ENCODE measurements around the gene GRSF1.
"Not testable (repeated sequence)": the region's sequence is repeated elsewhere in the genome, so short reads cannot be mapped to it uniquely, and the experiment has no call there.

The GRSF1 gene

GRCh38 chr4:70833675-70834074, 6.0 kb downstream of the GRSF1 start:
- DNase-seq (ENCODE audit: low read depth, low spot score): no peak

- DNase-seq (ENCODE audit: low read depth, low spot score): no peak
Measured at GRCh38 chr4:70831293-70831692, 8.4 kb downstream of the GRSF1 start.

GRCh38 chr4:70830054-70830453, 9.6 kb downstream of the GRSF1 start:
- no peak for DNase-seq (ENCODE audit: low read depth, low spot score)

- no peak for DNase-seq (ENCODE audit: low read depth, low spot score)
Measured at GRCh38 chr4:70829492-70829891, 10.2 kb downstream of the GRSF1 start.

GRCh38 chr4:70829015-70829414, 10.7 kb downstream of the GRSF1 start:
- no peak for DNase-seq (ENCODE audit: low read depth, low spot score)

GRCh38 chr4:70818921-70819320, 20.8 kb downstream of the GRSF1 start:
- DNase-seq (ENCODE audit: low read depth, low spot score): no peak

- no peak for DNase-seq (ENCODE audit: low read depth, low spot score)
Measured at GRCh38 chr4:70818173-70818855, 21.4 kb downstream of the GRSF1 start.

GRCh38 chr4:70816894-70817293, 22.8 kb downstream of the GRSF1 start:
- DNase-seq (ENCODE audit: low read depth, low spot score): no peak

GRCh38 chr4:70815370-70815769, 24.3 kb downstream of the GRSF1 start:
- DNase-seq (ENCODE audit: low read depth, low spot score): no peak

- no peak for DNase-seq (ENCODE audit: low read depth, low spot score)
Measured at GRCh38 chr4:70808151-70808550, 31.5 kb downstream of the GRSF1 start.

GRCh38 chr4:70802928-70803580, 36.6 kb downstream of the GRSF1 start:
- no peak for DNase-seq (ENCODE audit: low read depth, low spot score)

GRCh38 chr4:70801265-70801809, 38.4 kb downstream of the GRSF1 start:
- no peak for DNase-seq (ENCODE audit: low read depth, low spot score)

- no peak for DNase-seq (ENCODE audit: low read depth, low spot score)
Measured at GRCh38 chr4:70793626-70794025, 46.1 kb downstream of the GRSF1 start.

GRCh38 chr4:70788733-70789132, 51.0 kb downstream of the GRSF1 start:
- no peak for DNase-seq (ENCODE audit: low read depth, low spot score)

- DNase-seq (ENCODE audit: low read depth, low spot score): no peak
Measured at GRCh38 chr4:70787496-70787895, 52.2 kb downstream of the GRSF1 start.

GRCh38 chr4:70783096-70783495, 56.6 kb downstream of the GRSF1 start:
- DNase-seq (ENCODE audit: low read depth, low spot score): no peak

- no peak for DNase-seq (ENCODE audit: low read depth, low spot score)
Measured at GRCh38 chr4:70778888-70779422, 60.7 kb downstream of the GRSF1 start.

GRCh38 chr4:70772929-70773555, 66.6 kb downstream of the GRSF1 start:
- DNase-seq (ENCODE audit: low read depth, low spot score): no peak

GRCh38 chr4:70769396-70769795, 70.3 kb downstream of the GRSF1 start:
- DNase-seq (ENCODE audit: low read depth, low spot score): not testable (repeated sequence)

GRCh38 chr4:70768301-70768948, 71.3 kb downstream of the GRSF1 start:
- no peak for DNase-seq (ENCODE audit: low read depth, low spot score)

Data from activated naive CD8-positive, alpha-beta T cell treated with anti-CD3 and anti-CD28 coated beads, Interleukin-2, amount 50 U/mL, for 16 hours (primary cell).